T47D (cell line): ENCODE measurements around the gene C15orf40.
"Not testable (repeated sequence)": the region's sequence is repeated elsewhere in the genome, so short reads cannot be mapped to it uniquely, and the experiment has no call there.

Experiments
- DNase-seq, 2 experiments: peaks; one replicate each; pipeline versions ENCODE4 v3.0.0 to v3.0.0-alpha.2; 2011 to 2012; ENCODE audit warnings: low read depth in 1 of 2, low spot score in 1 of 2
- JUND ChIP-seq: IDR thresholded peaks from 2 replicates; pipeline ENCODE4 v1.6.1; 2012; ENCODE audit warnings: low read depth
- in situ Hi-C: cut with HindIII; loops from 2 replicates; pipeline ENCODE4 v1.10.0; 2016; ENCODE audit warnings: low sequenced_read_pairs, low pct_unique_long_range_greater_than_20kb

Gene C15orf40

GRCh38 chr15:83014205-83014653 lies 2.8 kb upstream of the C15orf40 start:
- DNase-seq: no peak
- no peak for TF ChIP-seq JUND
- in situ Hi-C loops: no loop called here

GRCh38 chr15:83012636-83013035 lies 1.2 kb upstream of the C15orf40 start:
- DNase-seq: no peak
- no peak for TF ChIP-seq JUND
- in situ Hi-C loops: no loop called here

GRCh38 chr15:83012076-83012426 lies 612 bp upstream of the C15orf40 start:
- TF ChIP-seq JUND: no peak
- in situ Hi-C loops: no loop called here
- DNase-seq: no peak

- in situ Hi-C loops: no loop called here
- peak; percentile 49 to 71 for DNase-seq
- TF ChIP-seq JUND: no peak
Observed at GRCh38 chr15:83010709-83011270, 649 bp downstream of the C15orf40 start.

GRCh38 chr15:83000672-83001031 lies 10.8 kb downstream of the C15orf40 start:
- DNase-seq, in situ Hi-C loops: not testable (repeated sequence)

- in situ Hi-C loops: no loop called here
- DNase-seq: peak; percentile 53 to 80
Observed at GRCh38 chr15:82999905-83000671, 11.4 kb downstream of the C15orf40 start.

GRCh38 chr15:82999426-82999825 lies 12.0 kb downstream of the C15orf40 start:
- no peak for TF ChIP-seq JUND
- no peak for DNase-seq
- in situ Hi-C loops: no loop called here

More at GRCh38 chr15:82999905-83000671, 11.4 kb downstream of the C15orf40 start:
- no peak for TF ChIP-seq JUND

GRCh38 chr15:82995938-82996337 lies 15.5 kb downstream of the C15orf40 start:
- no peak for TF ChIP-seq JUND
- DNase-seq: no peak
- in situ Hi-C loops: no loop called here

- in situ Hi-C loops: no loop called here
- TF ChIP-seq JUND: no peak
- no peak for DNase-seq
Observed at GRCh38 chr15:82995076-82995475, 16.4 kb downstream of the C15orf40 start.

GRCh38 chr15:82993144-82993543 lies 18.3 kb downstream of the C15orf40 start:
- no peak for DNase-seq
- no peak for TF ChIP-seq JUND
- in situ Hi-C loops: no loop called here

GRCh38 chr15:82992436-82992998 lies 18.9 kb downstream of the C15orf40 start:
- TF ChIP-seq JUND: no peak
- in situ Hi-C loops: no loop called here
- DNase-seq: no peak

GRCh38 chr15:82986442-82986780 lies 25.0 kb downstream of the C15orf40 start:
- TF ChIP-seq JUND: no peak
- no peak for DNase-seq
- in situ Hi-C loops: no loop called here

- TF ChIP-seq JUND: no peak
- in situ Hi-C loops: no loop called here
- DNase-seq: peak; percentile 82 to 96
Observed at GRCh38 chr15:82985688-82986441, 25.6 kb downstream of the C15orf40 start, which contains the start of gene RAMAC. RAMAC (plus strand) TSS chr15:82986210; CDS start chr15:82989019, 2,809 bp downstream.
